Fibroblast of lung (primary cell): Measurements from ENCODE around the gene TMEM184B. TPM values are rescaled to one million over a fixed set of nuclear protein-coding genes. Genes with fewer than 3 reads are reported as not detected.

Source experiments
- DNase-seq, 2 donors: peaks; one replicate each; pipeline versions ENCODE4 v3.0.0 to v3.0.0-alpha.2; 2010; ENCODE audit warnings: low read depth in 2 of 2
- H2AFZ ChIP-seq: 2 replicates; pipeline ENCODE4 v1.5.1; 2012; ENCODE audit warnings: low read length, control low read depth, inconsistent platforms
- H3K27ac ChIP-seq: 2 replicates; pipeline ENCODE4 v1.5.1; 2011; ENCODE audit warnings: low read length, control low read depth; ENCODE audit not compliant: insufficient read depth
- H3K27me3 ChIP-seq: 2 replicates; pipeline ENCODE4 v1.5.1; 2011; ENCODE audit warnings: mild to moderate bottlenecking, low read length; ENCODE audit not compliant: control insufficient read depth, insufficient read depth
- H3K36me3 ChIP-seq: 2 replicates; pipeline ENCODE4 v1.5.1; 2011; ENCODE audit warnings: low read length; ENCODE audit not compliant: control insufficient read depth, insufficient read depth
- H3K4me1 ChIP-seq: 2 replicates; pipeline ENCODE4 v1.5.1; 2011; ENCODE audit warnings: low read length; ENCODE audit not compliant: control insufficient read depth, insufficient read depth; ENCODE audit errors: extremely low read depth
- H3K4me2 ChIP-seq: 2 replicates; pipeline ENCODE4 v1.5.1; 2011; ENCODE audit warnings: low read length, control low read depth; ENCODE audit not compliant: insufficient read depth; ENCODE audit errors: extremely low read depth
- H3K4me3 ChIP-seq, 4 experiments: fragments of 200-600 bp in 1 of 4; sonication (generic) in 1 of 4; replicated peaks in 1 of 4; 2 replicates each; pipeline ENCODE4 v1.5.1; 2011 to 2016; ENCODE audit warnings: low read length in 4 of 4, low read depth in 3 of 4, mild to moderate bottlenecking in 3 of 4, control low read depth in 2 of 4, inconsistent platforms in 1 of 4, mixed read lengths in 1 of 4; ENCODE audit not compliant: insufficient read depth in 1 of 4; ENCODE audit errors: control extremely low read depth in 1 of 4
- H3K79me2 ChIP-seq: 2 replicates; pipeline ENCODE4 v1.5.1; 2012; ENCODE audit warnings: mild to moderate bottlenecking, low read length, inconsistent platforms; ENCODE audit not compliant: control insufficient read depth, insufficient read depth
- H3K9ac ChIP-seq: 2 replicates; pipeline ENCODE4 v1.5.1; 2011; ENCODE audit warnings: mild to moderate bottlenecking, low read length, control low read depth; ENCODE audit not compliant: insufficient read depth
- H3K9me3 ChIP-seq: 2 replicates; pipeline ENCODE4 v1.5.1; 2012; ENCODE audit warnings: low read depth, low read length; ENCODE audit not compliant: control insufficient read depth, insufficient read depth
- H4K20me1 ChIP-seq: 2 replicates; pipeline ENCODE4 v1.5.1; 2011; ENCODE audit warnings: low read length; ENCODE audit not compliant: control insufficient read depth, insufficient read depth; ENCODE audit errors: extremely low read depth
- EZH2 ChIP-seq: IDR thresholded peaks from 2 replicates; pipeline ENCODE4 v1.5.1; 2012; ENCODE audit warnings: low read length, control low read depth, mild to moderate bottlenecking; ENCODE audit errors: missing control alignments
- polyA plus RNA-seq, 2 donors: library from polyadenylated mRNA; depleted of rRNA in 1 of 2; stranded (reverse) in 1 of 2; unstranded in 1 of 2; fragments of >200 nt; gene quantifications; 2 replicates each; pipeline ENCODE4 v1.2.1, GENCODE V29; 2011 to 2012; ENCODE audit warnings: missing spikeins in 1 of 2
- total RNA-seq: library from RNA; depleted of rRNA; stranded (reverse); fragments of >200 nt; gene quantifications from 2 replicates; pipeline ENCODE4 v1.2.1, GENCODE V29; 2014
- TF ChIP-seq, protein P1 (sequence below), 2 donors: IDR thresholded peaks in 1 of 2; conservative IDR thresholded peaks in 1 of 2; 1 replicate in 1 of 2; 2 replicates in 1 of 2; pipeline ENCODE4 v1.5.1; 2011 to 2012; ENCODE audit warnings: low read length in 2 of 2, control low read depth in 1 of 2, inconsistent platforms in 1 of 2, low read depth in 1 of 2, mild to moderate bottlenecking in 1 of 2

TMEM184B gene
- total and polyA plus RNA-seq, 2 donors (not counting 1 experiment from before 2014, with no cell fraction given) = 28.2 to 37.2 TPM

DNA sequence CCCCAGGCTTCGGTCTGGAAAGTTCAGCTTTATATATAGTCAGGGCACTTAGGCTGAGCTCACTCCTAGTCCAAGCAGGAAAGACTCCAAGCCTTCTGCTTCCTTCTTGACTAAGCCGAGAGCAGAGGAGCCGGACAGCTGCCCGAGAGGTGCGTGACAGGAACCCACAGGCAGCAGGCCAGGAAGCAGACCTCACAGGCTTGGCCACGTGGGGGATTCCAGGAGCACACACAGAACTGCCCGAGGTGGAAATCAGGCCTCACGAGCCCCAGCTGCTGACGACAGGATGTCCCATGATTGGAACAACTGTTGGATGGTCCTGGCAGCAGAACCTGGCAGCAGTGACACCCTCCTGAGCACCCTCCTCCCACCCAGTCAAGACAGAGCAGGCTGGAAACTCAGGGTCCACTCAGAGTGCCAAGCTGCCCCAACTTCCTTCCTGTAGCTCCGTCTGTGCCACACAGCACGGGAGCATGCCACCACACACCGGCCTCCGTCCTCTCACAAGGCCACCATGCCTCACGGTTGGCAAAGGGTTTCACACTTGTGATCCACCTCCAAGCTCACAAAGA lies 96.6 kb downstream of the TMEM184B start:
- Histone ChIP-seq H3K9ac (no peak overlapping the region), H3K9me3 (no peaks in the 10 kb centered on the region)

DNA sequence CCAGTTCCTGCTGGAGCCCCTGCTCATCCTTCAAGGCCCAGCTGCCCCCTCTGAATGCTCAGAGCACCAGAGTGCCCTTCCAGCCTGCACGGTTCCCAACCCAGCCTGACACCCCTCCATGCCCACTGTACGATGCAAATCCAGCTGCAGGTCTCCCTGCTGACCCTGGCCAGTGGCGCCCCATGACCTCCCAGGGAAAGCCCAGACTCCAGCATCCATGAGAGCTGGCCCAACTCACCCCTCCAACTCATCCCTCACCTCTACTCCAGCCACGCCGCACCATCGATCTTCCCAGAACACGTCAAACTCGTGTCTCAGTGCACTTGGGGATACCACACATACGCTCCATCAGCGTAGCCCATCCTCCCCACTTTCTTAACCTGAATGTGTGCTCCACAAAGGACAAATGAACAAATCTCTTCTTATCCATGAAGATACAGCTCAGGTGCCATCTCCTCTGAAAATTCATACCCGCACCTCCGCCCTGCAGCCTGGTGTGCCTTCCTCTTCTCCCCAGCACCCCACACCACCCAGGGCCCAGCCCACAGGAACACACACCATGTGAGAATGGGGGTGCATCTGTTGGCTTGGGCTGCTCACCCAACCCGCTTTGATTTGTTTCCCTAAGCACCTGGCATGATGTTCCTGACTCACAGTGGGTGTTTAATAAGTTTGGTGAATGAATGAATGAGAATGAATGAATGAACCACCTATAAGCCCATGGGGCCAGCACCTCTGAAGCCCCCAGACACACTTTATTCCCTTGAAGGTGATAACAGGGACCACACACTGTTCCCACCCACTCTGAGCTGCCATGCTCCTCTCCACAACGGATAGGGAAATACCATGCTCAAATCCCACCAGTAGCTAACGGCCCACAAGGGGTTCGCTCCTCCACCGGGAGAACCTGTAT lies 97.3 kb downstream of the TMEM184B start:
- no peaks in the 10 kb centered on the region for H3K79me2 ChIP-seq
- H3K9ac ChIP-seq = no peak overlapping the region
- DNase-seq = no peak
- no peaks in the 10 kb centered on the region for H3K9me3 ChIP-seq
- TF ChIP-seq EZH2 = no peak
- TF ChIP-seq, protein P1, sequence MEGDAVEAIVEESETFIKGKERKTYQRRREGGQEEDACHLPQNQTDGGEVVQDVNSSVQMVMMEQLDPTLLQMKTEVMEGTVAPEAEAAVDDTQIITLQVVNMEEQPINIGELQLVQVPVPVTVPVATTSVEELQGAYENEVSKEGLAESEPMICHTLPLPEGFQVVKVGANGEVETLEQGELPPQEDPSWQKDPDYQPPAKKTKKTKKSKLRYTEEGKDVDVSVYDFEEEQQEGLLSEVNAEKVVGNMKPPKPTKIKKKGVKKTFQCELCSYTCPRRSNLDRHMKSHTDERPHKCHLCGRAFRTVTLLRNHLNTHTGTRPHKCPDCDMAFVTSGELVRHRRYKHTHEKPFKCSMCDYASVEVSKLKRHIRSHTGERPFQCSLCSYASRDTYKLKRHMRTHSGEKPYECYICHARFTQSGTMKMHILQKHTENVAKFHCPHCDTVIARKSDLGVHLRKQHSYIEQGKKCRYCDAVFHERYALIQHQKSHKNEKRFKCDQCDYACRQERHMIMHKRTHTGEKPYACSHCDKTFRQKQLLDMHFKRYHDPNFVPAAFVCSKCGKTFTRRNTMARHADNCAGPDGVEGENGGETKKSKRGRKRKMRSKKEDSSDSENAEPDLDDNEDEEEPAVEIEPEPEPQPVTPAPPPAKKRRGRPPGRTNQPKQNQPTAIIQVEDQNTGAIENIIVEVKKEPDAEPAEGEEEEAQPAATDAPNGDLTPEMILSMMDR (conservative IDR thresholded peaks at IDR 0.05 in 1 of 2, IDR thresholded peaks at IDR 0.05 in 1 of 2; ENCODE audit: low read depth in 1 of 2, low read length in 2 of 2) = no peak
- H3K4me1 ChIP-seq = peaks cover 20% of the 10 kb centered on the region
- no peak overlapping the region for H3K4me3 ChIP-seq
- H4K20me1 ChIP-seq = no peaks in the 10 kb centered on the region
- H3K27ac ChIP-seq = peak overlapping the region; percentile 39
- no peak overlapping the region for H3K4me2 ChIP-seq
- no peak overlapping the region for H2AFZ ChIP-seq
- no peaks in the 10 kb centered on the region for H3K27me3 ChIP-seq
- H3K36me3 ChIP-seq = no peaks in the 10 kb centered on the region

More for the DNA sequence above, 96.6 kb downstream of the TMEM184B start:
- H3K27me3 ChIP-seq = no peaks in the 10 kb centered on the region
- peak; percentile 75 to 88 for DNase-seq
- no peak for TF ChIP-seq EZH2
- TF ChIP-seq, protein P1 (conservative IDR thresholded peaks at IDR 0.05 in 1 of 2, IDR thresholded peaks at IDR 0.05 in 1 of 2; ENCODE audit: low read depth in 1 of 2, low read length in 2 of 2) = no peak
- peak overlapping the region; percentile 39 for H3K27ac ChIP-seq
- no peaks in the 10 kb centered on the region for H4K20me1 ChIP-seq
- peaks cover 27% of the 10 kb centered on the region for H3K4me1 ChIP-seq
- no peak overlapping the region for H3K4me2 ChIP-seq
- no peaks in the 10 kb centered on the region for H3K36me3 ChIP-seq
- H3K4me3 ChIP-seq = no peak overlapping the region
- H2AFZ ChIP-seq = no peak overlapping the region
- H3K79me2 ChIP-seq = no peaks in the 10 kb centered on the region

DNA sequence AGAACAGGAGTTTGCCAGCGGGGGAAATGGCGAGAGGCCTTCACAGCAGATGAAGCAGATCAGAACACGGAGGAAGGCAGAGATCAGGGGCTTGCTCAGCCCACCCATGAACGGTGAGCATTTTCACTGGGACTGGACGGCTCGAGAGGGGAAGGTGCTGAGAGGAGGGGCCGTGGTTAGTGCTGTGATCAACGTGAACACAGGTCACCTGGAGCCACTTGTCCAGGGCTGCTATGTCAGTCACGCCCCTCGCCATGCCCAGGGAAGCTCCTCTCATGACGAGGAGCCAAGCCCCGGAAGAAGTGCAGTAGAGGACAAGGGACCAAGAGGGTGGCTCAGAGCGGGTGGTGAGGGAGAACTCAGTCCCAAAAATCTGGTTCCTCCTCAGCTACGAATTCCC lies 98.2 kb downstream of the TMEM184B start:
- no peak overlapping the region for H3K4me2 ChIP-seq
- TF ChIP-seq, protein P1 (conservative IDR thresholded peaks at IDR 0.05 in 1 of 2, IDR thresholded peaks at IDR 0.05 in 1 of 2; ENCODE audit: low read depth in 1 of 2, low read length in 2 of 2) = no peak
- no peak for TF ChIP-seq EZH2
- H2AFZ ChIP-seq = no peak overlapping the region
- no peaks in the 10 kb centered on the region for H4K20me1 ChIP-seq
- no peaks in the 10 kb centered on the region for H3K27me3 ChIP-seq
- peaks cover 16% of the 10 kb centered on the region for H3K4me1 ChIP-seq
- no peak overlapping the region for H3K27ac ChIP-seq
- no peak overlapping the region for H3K4me3 ChIP-seq
- no peaks in the 10 kb centered on the region for H3K9me3 ChIP-seq
- H3K36me3 ChIP-seq = no peaks in the 10 kb centered on the region
- no peak overlapping the region for H3K9ac ChIP-seq
- no peak for DNase-seq
- H3K79me2 ChIP-seq = no peaks in the 10 kb centered on the region
